PC-9 (cell line): Measurements from ENCODE around the gene HCFC1R1. TPM values are rescaled to one million over a fixed set of nuclear protein-coding genes. Genes with fewer than 3 reads are reported as not detected.
A peak's percentile ranks its signal among the peaks of the same experiment; 100 is the strongest.

ENCODE experiments used
- BruUV-seq: library from RNA; stranded (reverse); fragments of 400-500 nt; replicated peaks from 2 replicates; lab custom pipeline; 2021; lab: Mats Ljungman, UMichigan
- CTCF ChIA-PET: fragments of 300-600 bp; sonication (Branson Sonifier 250); formaldehyde crosslinking; loops from one replicate; lab custom pipeline; 2022; ENCODE audit warnings: antibody characterized with exemption; lab: Charles Lee
- POLR2A ChIA-PET: fragments of 300-600 bp; sonication (Branson Sonifier 250); formaldehyde crosslinking; loops from one replicate; lab custom pipeline; 2022; ENCODE audit warnings: antibody characterized with exemption; ENCODE audit not compliant: unreplicated experiment; lab: Charles Lee
- DNase-seq, 2 experiments: peaks; one replicate each; pipeline versions ENCODE4 v3.0.0 to v3.0.0-alpha.2; 2015 to 2022; ENCODE audit warnings: mixed read lengths in 1 of 2
- H2AFZ ChIP-seq: fragments of 200-600 bp; sonication (generic); 2 replicates; pipeline ENCODE4 v1.8.1; 2017; ENCODE audit warnings: antibody characterized with exemption
- H3F3A ChIP-seq: fragments of 200-600 bp; sonication (generic); 2 replicates; pipeline ENCODE4 v1.8.1; 2017; ENCODE audit warnings: antibody characterized with exemption, mild to moderate bottlenecking, low read depth; ENCODE audit not compliant: insufficient read depth
- H3K27ac ChIP-seq: fragments of 200-600 bp; sonication (generic); 2 replicates; pipeline ENCODE4 v1.6.1; 2016; ENCODE audit warnings: mixed run types
- H3K27me3 ChIP-seq: fragments of 200-600 bp; sonication (generic); 2 replicates; pipeline ENCODE4 v1.6.1; 2016; ENCODE audit warnings: low read depth, mixed run types; ENCODE audit not compliant: insufficient read depth
- H3K36me3 ChIP-seq: fragments of 200-600 bp; sonication (generic); 2 replicates; pipeline ENCODE4 v1.6.1; 2016; ENCODE audit warnings: low read depth, mixed run types
- H3K4me1 ChIP-seq: fragments of 200-600 bp; sonication (generic); replicated peaks from 2 replicates; pipeline ENCODE4 v1.6.1; 2016; ENCODE audit warnings: mixed run types; ENCODE audit not compliant: insufficient read depth
- H3K4me2 ChIP-seq: fragments of 200-600 bp; sonication (generic); 2 replicates; pipeline ENCODE4 v1.6.1; 2017; ENCODE audit warnings: mixed run types
- H3K4me3 ChIP-seq: fragments of 200-600 bp; sonication (generic); 2 replicates; pipeline ENCODE4 v1.6.1; 2016; ENCODE audit warnings: mixed run types
- H3K79me2 ChIP-seq: fragments of 200-600 bp; sonication (generic); 2 replicates; pipeline ENCODE4 v1.6.1; 2017; ENCODE audit warnings: low read depth, mixed run types
- H3K9me2 ChIP-seq: fragments of 200-600 bp; sonication (generic); 2 replicates; pipeline ENCODE4 v1.8.1; 2017; ENCODE audit warnings: mild to moderate bottlenecking; ENCODE audit not compliant: insufficient read depth
- H3K9me3 ChIP-seq: fragments of 200-600 bp; sonication (generic); 2 replicates; pipeline ENCODE4 v1.8.1; 2016; ENCODE audit warnings: low read depth; ENCODE audit not compliant: insufficient read depth
- H4K20me1 ChIP-seq: fragments of 200-600 bp; sonication (generic); 2 replicates; pipeline ENCODE4 v1.8.1; 2017; ENCODE audit not compliant: insufficient read depth
- CTCF ChIP-seq: fragments of 200-600 bp; sonication (generic); conservative IDR thresholded peaks from 2 replicates; pipeline ENCODE4 v1.6.1; 2017; ENCODE audit warnings: mixed run types, antibody characterized with exemption, mild to moderate bottlenecking, moderate library complexity
- EZH2 ChIP-seq: fragments of 200-600 bp; sonication (generic); IDR thresholded peaks from 2 replicates; pipeline ENCODE4 v1.8.0; 2017; ENCODE audit warnings: antibody characterized with exemption, low read depth
- intact Hi-C: fragments of 100-400 bp; cut with micrococcal nuclease; formaldehyde crosslinking; loops from one replicate; pipeline ENCODE4 v1.10.0; 2022; ENCODE audit not compliant: unreplicated experiment
- total RNA-seq: library from RNA; stranded (reverse); gene quantifications from 2 replicates; pipeline ENCODE4 v1.2.3, GENCODE V29; 2021

HCFC1R1 gene
- total RNA-seq, 1 experiment from 2014 or later, result 118 TPM

DNA sequence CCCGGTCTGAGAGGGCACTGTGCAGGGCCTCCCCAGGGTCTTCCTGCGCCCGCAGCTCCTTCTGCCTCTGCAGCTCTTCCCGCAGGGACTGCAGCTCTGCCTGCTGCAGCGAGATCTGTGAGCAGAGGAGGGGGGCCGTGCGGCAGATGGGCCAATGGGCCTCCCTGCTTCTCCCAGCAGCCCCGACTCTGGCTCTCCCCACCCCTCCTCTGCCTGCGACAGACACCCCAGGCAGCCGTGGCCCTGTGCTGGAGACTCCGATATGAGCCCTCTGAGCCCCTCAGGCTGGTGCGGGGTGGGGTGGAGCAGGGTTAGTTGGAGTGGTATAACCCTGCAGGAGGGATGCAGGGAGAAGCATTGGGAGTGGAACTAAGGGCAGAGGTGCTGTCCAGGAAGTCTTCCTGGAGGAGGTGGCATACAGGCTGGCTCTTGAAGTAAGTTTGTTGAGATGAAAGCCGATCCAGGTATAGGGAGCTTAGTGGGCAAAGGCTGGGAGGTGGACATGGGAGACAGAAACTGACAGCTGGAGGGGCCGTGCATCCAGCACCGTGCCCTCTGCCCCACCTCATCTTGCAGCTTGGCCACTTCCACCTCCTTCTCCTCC lies 5.1 kb upstream of the HCFC1R1 start:
- Histone ChIP-seq H2AFZ (no peak overlapping the region), H3K4me2 (no peak overlapping the region), H3K9me3 (no peaks in the 10 kb centered on the region), H3K27me3 (no peaks in the 10 kb centered on the region), H3K9me2 (no peaks in the 10 kb centered on the region), H3F3A (peaks cover 54% of the 10 kb centered on the region), H3K4me3 (no peak overlapping the region), H4K20me1 (peaks cover 11% of the 10 kb centered on the region; the same call in 1 of the 2 replicates), H3K36me3 (no peaks in the 10 kb centered on the region), H3K79me2 (peaks cover 5% of the 10 kb centered on the region), H3K27ac (no peak overlapping the region), H3K4me1 (peaks cover 30% of the 10 kb centered on the region)
- POLR2A ChIA-PET, result interaction anchor here (0.5 to 1.9 kb wide), 5 partner anchors 25 to 1467 kb away, joined by 3 to 17 read pairs (median 9); no protein-coding TSS in a partner anchor
- DNase-seq, result no peak
- no peak for TF ChIP-seq EZH2
- TF ChIP-seq CTCF, result no peak
- intact Hi-C loops, result loop anchor here (1.0 kb wide), 2 partner anchors 26 to 46 kb away; no protein-coding TSS in a partner anchor
- BruUV-seq, result no TSS peak
- CTCF ChIA-PET, result interaction anchor here (0.6 to 1.5 kb wide), 10 partner anchors 9 to 146 kb away, joined by 3 to 15 read pairs (median 6); partner anchors contain the start of genes FLYWCH2, ZNF205 and ZNF213

DNA sequence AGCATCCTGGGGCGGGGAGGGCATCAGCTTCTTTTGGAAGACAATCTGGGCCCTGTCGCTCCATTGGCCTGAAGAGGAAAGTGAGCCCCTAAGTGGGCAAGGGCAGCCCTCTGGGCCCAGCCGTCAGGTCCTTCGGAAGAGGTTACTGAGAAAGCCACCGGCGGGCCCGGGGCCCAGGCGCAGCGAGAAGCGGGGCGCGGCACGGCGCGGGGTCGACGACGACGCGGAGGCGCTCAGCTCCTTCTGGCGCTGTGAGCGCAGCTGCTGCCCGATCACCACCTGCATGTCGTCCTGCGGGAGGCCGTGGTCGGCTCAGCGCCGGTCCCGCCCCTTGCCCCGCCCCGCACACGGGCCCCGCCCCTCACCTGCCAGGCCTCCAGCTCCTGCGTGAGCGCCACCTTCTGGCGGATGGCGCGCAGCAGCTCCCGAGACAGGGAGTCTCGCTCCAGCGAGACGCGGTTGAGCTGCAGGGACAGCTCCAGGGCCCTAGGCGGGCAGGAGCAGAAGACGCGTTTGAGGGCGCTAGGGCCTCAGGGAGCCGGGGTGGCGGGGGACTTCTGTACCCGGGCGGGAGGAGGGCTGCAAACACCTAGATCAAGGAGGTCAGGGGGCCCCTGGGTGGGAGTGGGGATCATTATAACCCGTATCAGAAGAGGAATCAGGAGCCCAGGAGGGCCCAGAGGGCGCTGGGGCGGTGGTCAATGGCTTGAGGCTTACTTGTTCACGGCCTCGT lies 4.4 kb upstream of the HCFC1R1 start:
- H3K4me2 ChIP-seq, result peak overlapping the region; percentile 73
- peaks cover 52% of the 10 kb centered on the region for H3F3A ChIP-seq
- BruUV-seq, result no TSS peak
- ChIA-PET CTCF (interaction anchor here (0.6 to 1.5 kb wide), 11 partner anchors 10 to 107 kb away, joined by 3 to 15 read pairs (median 6); partner anchors contain the start of genes ZNF205 and ZNF213), POLR2A (interaction anchor here (0.5 to 1.9 kb wide), 6 partner anchors 24 to 1468 kb away, joined by 3 to 17 read pairs (median 10); no protein-coding TSS in a partner anchor)
- peak; percentile 71 to 88 for DNase-seq
- H3K36me3 ChIP-seq, result no peaks in the 10 kb centered on the region
- H4K20me1 ChIP-seq, result peaks cover 7% of the 10 kb centered on the region; the same call in 1 of the 2 replicates
- TF ChIP-seq CTCF (peak; percentile 83), EZH2 (no peak)
- H2AFZ ChIP-seq, result no peak overlapping the region
- H3K9me3 ChIP-seq, result no peaks in the 10 kb centered on the region
- no peaks in the 10 kb centered on the region for H3K9me2 ChIP-seq
- peaks cover 5% of the 10 kb centered on the region for H3K79me2 ChIP-seq
- peaks cover 30% of the 10 kb centered on the region for H3K4me1 ChIP-seq
- H3K27ac ChIP-seq, result no peak overlapping the region
- H3K4me3 ChIP-seq, result no peak overlapping the region; the same call in 1 of the 2 replicates
- H3K27me3 ChIP-seq, result no peaks in the 10 kb centered on the region
- intact Hi-C loops, result loop anchor here (1.0 kb wide), 2 partner anchors 25 to 45 kb away; no protein-coding TSS in a partner anchor

DNA sequence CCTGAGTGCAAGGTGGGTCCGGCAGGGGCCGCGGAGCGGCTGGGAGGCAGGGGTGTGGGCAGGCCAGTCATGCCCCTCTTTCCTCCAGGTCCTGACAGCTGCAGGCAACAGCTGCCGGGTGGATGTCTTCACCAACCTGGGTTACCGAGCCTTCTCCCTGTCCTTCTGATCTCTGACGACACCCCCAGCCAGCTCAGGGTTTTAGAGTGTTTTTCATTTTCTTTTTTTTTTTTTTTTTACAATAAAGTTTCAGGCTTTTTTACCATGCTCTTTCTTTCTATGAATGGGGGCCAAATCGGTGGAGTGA lies 3.7 kb upstream of the HCFC1R1 start:
- no peak overlapping the region for H2AFZ ChIP-seq
- DNase-seq, result no peak
- no peak overlapping the region for H3K27ac ChIP-seq
- H3K9me2 ChIP-seq, result no peaks in the 10 kb centered on the region
- peaks cover 11% of the 10 kb centered on the region for H3K79me2 ChIP-seq
- H3K9me3 ChIP-seq, result no peaks in the 10 kb centered on the region
- TF ChIP-seq CTCF (no peak), EZH2 (no peak)
- POLR2A ChIA-PET, result interaction anchor here (0.5 to 1.9 kb wide), 5 partner anchors 23 to 1214 kb away, joined by 7 to 17 read pairs (median 10); no protein-coding TSS in a partner anchor
- H3K36me3 ChIP-seq, result peaks cover 3% of the 10 kb centered on the region; the same call in 1 of the 2 replicates
- H3F3A ChIP-seq, result peaks cover 52% of the 10 kb centered on the region
- BruUV-seq, result no TSS peak
- peaks cover 30% of the 10 kb centered on the region for H3K4me1 ChIP-seq
- peak overlapping the region; percentile 73 for H3K4me2 ChIP-seq
- CTCF ChIA-PET, result interaction anchor here (0.8 to 1.5 kb wide), 6 partner anchors 13 to 107 kb away, joined by 5 to 15 read pairs (median 6); partner anchors contain the start of gene ZNF213
- H4K20me1 ChIP-seq, result peaks cover 10% of the 10 kb centered on the region
- H3K4me3 ChIP-seq, result no peak overlapping the region
- no peaks in the 10 kb centered on the region for H3K27me3 ChIP-seq
- intact Hi-C loops, result no loop called here
